Mesothelial cell of epicardium (in vitro differentiated cells): ENCODE measurements around the gene PRH1. TPM values are rescaled to one million over a fixed set of nuclear protein-coding genes. Genes with fewer than 3 reads are reported as not detected.

Experiments
- DNase-seq, 2 experiments: peaks; one replicate each; pipeline ENCODE4 v3.0.0; 2021; ENCODE audit warnings: low spot score in 2 of 2; ENCODE audit not compliant: unreplicated experiment in 2 of 2
- H3K27ac Mint-ChIP-seq: 2 replicates; pipeline ENCODE4 v1.8.0; 2021; ENCODE audit warnings: mixed read lengths
- H3K27me3 Mint-ChIP-seq: 2 replicates; pipeline ENCODE4 v1.8.0; 2021; ENCODE audit warnings: low read depth, mixed read lengths
- H3K36me3 Mint-ChIP-seq: 2 replicates; pipeline ENCODE4 v1.8.0; 2021; ENCODE audit warnings: mixed read lengths
- H3K4me1 Mint-ChIP-seq: 2 replicates; pipeline ENCODE4 v1.8.0; 2021; ENCODE audit warnings: mixed read lengths
- H3K4me3 Mint-ChIP-seq: 2 replicates; pipeline ENCODE4 v1.8.0; 2021; ENCODE audit warnings: mild to moderate bottlenecking, moderate library complexity, mixed read lengths
- H3K9me3 Mint-ChIP-seq: 2 replicates; pipeline ENCODE4 v1.8.0; 2021; ENCODE audit warnings: mixed read lengths
- total RNA-seq: library from RNA; stranded (reverse); gene quantifications from 3 replicates; pipeline ENCODE4 v1.2.1, GENCODE V29; 2021
- TF ChIP-seq, protein P1 (sequence below): fragments of 200-600 bp; sonication (generic); IDR thresholded peaks from one replicate; pipeline ENCODE4 v1.5.0; 2021; ENCODE audit warnings: antibody characterized with exemption; ENCODE audit not compliant: unreplicated experiment

PRH1 gene
- total RNA-seq, 1 donor from 2014 or later: 44.9 TPM

DNA sequence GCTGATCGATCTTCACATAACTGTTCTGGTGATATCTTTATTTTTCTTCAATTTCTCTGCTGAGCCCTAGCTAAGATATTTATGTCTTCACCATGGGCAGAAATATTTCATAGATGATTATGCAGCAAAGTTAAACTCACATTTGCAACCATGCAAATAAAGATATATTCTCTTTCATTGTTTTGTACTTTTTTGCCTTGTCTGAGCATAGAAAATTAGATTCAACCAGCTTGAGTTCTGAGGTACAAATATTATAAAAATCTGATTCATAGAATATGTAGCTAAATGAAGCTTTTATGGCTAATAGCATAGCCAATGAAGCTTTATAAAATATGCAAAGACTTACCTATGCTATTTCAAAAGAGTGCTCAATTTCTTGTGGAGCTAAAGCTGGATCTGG is 25.4 kb upstream of the PRH1 start, which contains the start of gene TAS2R13:
TSS of gene TAS2R13 (minus strand) at position 101 of the 400 bp plus-strand sequence. CDS start 264 bp downstream, outside the sequence.
- Mint-ChIP-seq H3K27ac (no peak within 1 kb of the TSS), H3K4me1 (no peaks in the 10 kb centered on the region), H3K27me3 (no peaks in the 10 kb centered on the region), H3K36me3 (peaks cover 24% of the 10 kb centered on the region), H3K4me3 (no peak within 1 kb of the TSS), H3K9me3 (peaks cover 22% of the 10 kb centered on the region)
- TF ChIP-seq, protein P1, sequence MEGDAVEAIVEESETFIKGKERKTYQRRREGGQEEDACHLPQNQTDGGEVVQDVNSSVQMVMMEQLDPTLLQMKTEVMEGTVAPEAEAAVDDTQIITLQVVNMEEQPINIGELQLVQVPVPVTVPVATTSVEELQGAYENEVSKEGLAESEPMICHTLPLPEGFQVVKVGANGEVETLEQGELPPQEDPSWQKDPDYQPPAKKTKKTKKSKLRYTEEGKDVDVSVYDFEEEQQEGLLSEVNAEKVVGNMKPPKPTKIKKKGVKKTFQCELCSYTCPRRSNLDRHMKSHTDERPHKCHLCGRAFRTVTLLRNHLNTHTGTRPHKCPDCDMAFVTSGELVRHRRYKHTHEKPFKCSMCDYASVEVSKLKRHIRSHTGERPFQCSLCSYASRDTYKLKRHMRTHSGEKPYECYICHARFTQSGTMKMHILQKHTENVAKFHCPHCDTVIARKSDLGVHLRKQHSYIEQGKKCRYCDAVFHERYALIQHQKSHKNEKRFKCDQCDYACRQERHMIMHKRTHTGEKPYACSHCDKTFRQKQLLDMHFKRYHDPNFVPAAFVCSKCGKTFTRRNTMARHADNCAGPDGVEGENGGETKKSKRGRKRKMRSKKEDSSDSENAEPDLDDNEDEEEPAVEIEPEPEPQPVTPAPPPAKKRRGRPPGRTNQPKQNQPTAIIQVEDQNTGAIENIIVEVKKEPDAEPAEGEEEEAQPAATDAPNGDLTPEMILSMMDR: no peak
- DNase-seq: no peak

DNA sequence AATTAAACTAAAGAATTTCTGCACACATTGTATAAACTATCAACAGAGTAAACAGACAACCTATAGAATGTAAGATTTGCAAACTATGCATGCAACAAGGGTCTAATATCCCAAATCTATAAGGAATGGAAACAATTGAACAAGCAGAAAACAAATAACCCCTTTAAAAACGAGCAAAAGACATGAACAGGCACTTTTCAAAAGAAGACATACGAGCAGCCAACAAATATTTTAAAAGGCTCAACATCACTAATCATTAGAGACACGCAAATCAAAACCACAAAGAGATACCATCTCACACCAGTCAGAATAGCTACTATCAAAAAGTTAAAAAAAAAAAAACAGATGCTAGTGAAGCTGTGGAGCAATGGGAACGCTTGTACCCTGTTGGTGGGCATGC is 20.6 kb upstream of the PRH1 start:
- Mint-ChIP-seq H3K27me3 (no peaks in the 10 kb centered on the region), H3K4me3 (no peak overlapping the region), H3K4me1 (no peaks in the 10 kb centered on the region), H3K9me3 (peaks cover 53% of the 10 kb centered on the region), H3K27ac (no peak overlapping the region), H3K36me3 (peaks cover 52% of the 10 kb centered on the region)
- DNase-seq: no peak
- TF ChIP-seq, protein P1: no peak

DNA sequence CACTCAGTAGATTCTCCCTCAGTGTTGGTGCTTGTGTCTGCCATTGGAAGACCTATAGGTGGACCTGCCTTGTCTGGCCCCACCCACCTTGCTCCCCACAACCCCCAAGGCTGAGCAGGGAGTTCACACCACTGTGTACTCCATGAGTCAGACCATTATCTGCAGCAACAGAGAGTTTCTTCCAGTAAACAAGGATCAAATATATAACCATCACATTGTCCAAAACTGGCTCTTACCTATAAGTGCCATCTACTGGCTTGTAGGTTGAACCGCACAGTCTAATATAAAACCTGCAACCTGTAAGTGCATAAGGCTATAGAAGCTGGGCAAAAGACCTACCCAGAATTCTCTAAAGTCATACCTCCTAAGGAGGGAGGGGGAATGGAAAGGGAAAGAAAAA is 17.4 kb upstream of the PRH1 start:
- Mint-ChIP-seq H3K4me1 (no peaks in the 10 kb centered on the region), H3K27ac (no peak overlapping the region), H3K27me3 (no peaks in the 10 kb centered on the region), H3K9me3 (peaks cover 51% of the 10 kb centered on the region), H3K4me3 (no peak overlapping the region), H3K36me3 (peaks cover 48% of the 10 kb centered on the region)
- DNase-seq: no peak
- TF ChIP-seq, protein P1: no peak

DNA sequence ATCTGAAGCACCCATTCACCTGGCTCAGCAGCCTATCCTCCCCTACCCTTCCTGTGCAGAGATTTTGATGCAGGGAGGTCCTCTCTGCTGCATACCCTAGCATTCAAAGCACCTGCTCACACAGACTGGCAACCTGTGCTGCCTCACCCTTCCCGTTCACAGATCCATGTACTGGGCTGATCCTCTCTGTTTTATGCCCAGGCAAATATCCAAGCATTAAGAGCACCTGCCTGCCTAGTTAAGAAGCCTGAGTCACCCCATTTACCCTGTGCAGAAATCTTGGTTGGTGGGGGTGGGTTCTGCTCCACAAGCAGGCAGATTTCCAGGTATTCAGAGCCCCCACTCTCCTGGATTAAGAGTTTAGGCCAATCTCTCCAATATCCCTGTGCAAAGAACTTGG is 16.9 kb upstream of the PRH1 start:
- Mint-ChIP-seq H3K27me3 (no peaks in the 10 kb centered on the region), H3K36me3 (peaks cover 47% of the 10 kb centered on the region), H3K9me3 (peaks cover 50% of the 10 kb centered on the region), H3K27ac (no peak overlapping the region), H3K4me1 (no peaks in the 10 kb centered on the region), H3K4me3 (no peak overlapping the region)
- DNase-seq: no peak
- TF ChIP-seq, protein P1: no peak

DNA sequence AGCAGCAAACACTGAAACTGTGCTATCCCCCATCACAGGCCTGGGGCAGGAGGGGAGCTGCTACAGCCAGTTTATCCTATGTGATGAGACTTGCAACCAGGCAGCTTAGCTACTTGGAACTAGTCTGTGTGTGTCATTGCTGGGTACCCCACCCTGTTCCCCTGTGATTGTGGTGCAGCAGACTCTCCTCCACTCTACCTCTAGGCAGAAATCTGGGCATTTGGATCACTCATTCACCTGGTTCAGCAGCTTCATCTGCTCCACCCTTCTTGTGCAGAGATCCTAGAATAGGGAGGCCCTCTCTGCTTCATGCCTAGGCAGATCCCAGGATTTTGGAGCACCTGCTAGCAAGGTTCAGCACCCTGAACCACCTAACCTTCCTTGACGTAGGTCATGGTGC is 16.5 kb upstream of the PRH1 start:
- no peak for DNase-seq
- Mint-ChIP-seq H3K9me3 (peaks cover 46% of the 10 kb centered on the region), H3K36me3 (peaks cover 44% of the 10 kb centered on the region), H3K4me1 (no peaks in the 10 kb centered on the region), H3K27me3 (no peaks in the 10 kb centered on the region), H3K4me3 (no peak overlapping the region), H3K27ac (no peak overlapping the region)
- TF ChIP-seq, protein P1: no peak

DNA sequence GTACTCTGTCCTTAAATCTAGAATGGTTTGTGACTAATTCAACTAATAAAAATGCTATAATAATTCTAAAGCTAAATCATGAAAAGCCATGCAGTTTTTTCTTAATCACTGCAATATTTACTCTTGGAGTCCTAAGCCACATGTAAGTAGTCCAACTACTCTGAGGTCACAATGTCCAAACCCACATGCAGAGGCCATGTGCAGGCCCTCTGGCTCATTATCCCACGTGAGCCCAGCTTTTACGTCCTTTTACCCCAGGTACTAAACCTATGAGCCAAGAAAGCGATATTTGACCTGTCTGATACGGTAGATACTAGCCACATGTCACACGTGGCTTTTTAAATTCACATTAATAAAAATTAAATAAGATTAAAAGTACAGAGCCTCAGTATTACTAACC is 12.8 kb upstream of the PRH1 start:
- no peak for DNase-seq
- Mint-ChIP-seq H3K27me3 (no peaks in the 10 kb centered on the region), H3K9me3 (peaks cover 13% of the 10 kb centered on the region), H3K36me3 (peaks cover 13% of the 10 kb centered on the region), H3K4me1 (no peaks in the 10 kb centered on the region), H3K27ac (no peak overlapping the region), H3K4me3 (no peak overlapping the region)
- TF ChIP-seq, protein P1: no peak
